ENCODE measurements around the gene C10orf71.

DNA sequence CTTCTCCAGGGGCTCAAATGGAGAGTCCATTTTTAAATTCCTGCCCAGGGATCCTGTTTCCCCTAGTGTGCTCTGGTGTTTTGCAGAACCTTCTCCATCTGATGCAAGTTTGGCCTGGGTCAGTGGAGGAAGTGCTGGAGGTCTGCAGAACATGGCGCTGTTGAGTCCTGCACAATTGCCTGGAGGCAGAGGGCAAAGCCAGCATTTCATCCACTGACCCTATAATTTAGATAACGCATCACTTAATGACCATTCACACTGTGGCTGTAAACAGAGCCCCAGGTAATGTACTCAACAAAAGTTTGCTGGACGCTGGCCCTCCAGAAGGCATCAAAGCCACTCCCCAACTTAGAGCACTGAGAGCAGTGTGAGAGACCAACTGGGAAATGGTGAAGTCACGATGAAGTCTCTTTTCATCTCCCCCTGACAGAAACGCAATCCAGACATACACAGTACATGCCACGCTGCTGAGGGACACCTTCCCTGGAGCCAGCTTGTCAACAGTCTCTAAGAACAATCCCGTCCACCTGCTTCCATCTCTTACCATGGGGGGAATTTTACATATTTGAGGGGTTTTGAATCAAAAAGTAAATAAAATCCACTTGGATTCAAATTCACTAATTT, 13.4 kb downstream of the C10orf71 start:
- TF ChIP-seq TAF1 (IDR thresholded peaks at IDR 0.05; ENCODE audit: low read depth) = no peak
- TF ChIP-seq, protein P1, sequence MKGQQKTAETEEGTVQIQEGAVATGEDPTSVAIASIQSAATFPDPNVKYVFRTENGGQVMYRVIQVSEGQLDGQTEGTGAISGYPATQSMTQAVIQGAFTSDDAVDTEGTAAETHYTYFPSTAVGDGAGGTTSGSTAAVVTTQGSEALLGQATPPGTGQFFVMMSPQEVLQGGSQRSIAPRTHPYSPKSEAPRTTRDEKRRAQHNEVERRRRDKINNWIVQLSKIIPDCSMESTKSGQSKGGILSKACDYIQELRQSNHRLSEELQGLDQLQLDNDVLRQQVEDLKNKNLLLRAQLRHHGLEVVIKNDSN (IDR thresholded peaks at IDR 0.05) = no peak
- TF ChIP-seq TCF12 (IDR thresholded peaks at IDR 0.05; ENCODE audit: low read depth) = no peak
- TF ChIP-seq EP300 (IDR thresholded peaks at IDR 0.05; ENCODE audit: borderline replicate concordance) = no peak
- TF ChIP-seq, protein P2, sequence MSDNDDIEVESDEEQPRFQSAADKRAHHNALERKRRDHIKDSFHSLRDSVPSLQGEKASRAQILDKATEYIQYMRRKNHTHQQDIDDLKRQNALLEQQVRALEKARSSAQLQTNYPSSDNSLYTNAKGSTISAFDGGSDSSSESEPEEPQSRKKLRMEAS (IDR thresholded peaks at IDR 0.05) = no peak
- TF ChIP-seq, protein P3, sequence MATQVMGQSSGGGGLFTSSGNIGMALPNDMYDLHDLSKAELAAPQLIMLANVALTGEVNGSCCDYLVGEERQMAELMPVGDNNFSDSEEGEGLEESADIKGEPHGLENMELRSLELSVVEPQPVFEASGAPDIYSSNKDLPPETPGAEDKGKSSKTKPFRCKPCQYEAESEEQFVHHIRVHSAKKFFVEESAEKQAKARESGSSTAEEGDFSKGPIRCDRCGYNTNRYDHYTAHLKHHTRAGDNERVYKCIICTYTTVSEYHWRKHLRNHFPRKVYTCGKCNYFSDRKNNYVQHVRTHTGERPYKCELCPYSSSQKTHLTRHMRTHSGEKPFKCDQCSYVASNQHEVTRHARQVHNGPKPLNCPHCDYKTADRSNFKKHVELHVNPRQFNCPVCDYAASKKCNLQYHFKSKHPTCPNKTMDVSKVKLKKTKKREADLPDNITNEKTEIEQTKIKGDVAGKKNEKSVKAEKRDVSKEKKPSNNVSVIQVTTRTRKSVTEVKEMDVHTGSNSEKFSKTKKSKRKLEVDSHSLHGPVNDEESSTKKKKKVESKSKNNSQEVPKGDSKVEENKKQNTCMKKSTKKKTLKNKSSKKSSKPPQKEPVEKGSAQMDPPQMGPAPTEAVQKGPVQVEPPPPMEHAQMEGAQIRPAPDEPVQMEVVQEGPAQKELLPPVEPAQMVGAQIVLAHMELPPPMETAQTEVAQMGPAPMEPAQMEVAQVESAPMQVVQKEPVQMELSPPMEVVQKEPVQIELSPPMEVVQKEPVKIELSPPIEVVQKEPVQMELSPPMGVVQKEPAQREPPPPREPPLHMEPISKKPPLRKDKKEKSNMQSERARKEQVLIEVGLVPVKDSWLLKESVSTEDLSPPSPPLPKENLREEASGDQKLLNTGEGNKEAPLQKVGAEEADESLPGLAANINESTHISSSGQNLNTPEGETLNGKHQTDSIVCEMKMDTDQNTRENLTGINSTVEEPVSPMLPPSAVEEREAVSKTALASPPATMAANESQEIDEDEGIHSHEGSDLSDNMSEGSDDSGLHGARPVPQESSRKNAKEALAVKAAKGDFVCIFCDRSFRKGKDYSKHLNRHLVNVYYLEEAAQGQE (IDR thresholded peaks at IDR 0.05; ENCODE audit: low read depth) = no peak
- no peak for TF ChIP-seq NFIC (IDR thresholded peaks at IDR 0.05)
- no peak for TF ChIP-seq CEBPB (IDR thresholded peaks at IDR 0.05)
